Calu3 (cell line): ENCODE results near the gene SPOCK3. TPM values are rescaled to one million over a fixed set of nuclear protein-coding genes. Genes with fewer than 3 reads are reported as not detected.

Source experiments
- BruUV-seq: library from RNA; stranded (reverse); fragments of 400-500 nt; replicated peaks from 2 replicates; lab custom pipeline; 2021; lab: Mats Ljungman, UMichigan
- CTCF ChIA-PET: fragments of 300-600 bp; sonication (Branson Sonifier 250); formaldehyde crosslinking; loops from one replicate; lab custom pipeline; 2022; ENCODE audit warnings: antibody characterized with exemption; lab: Charles Lee
- DNase-seq: peaks from one replicate; pipeline ENCODE4 v3.0.0; 2022
- H3K27ac Mint-ChIP-seq: one replicate; pipeline ENCODE4 v1.8.0; 2022; ENCODE audit warnings: mixed read lengths; ENCODE audit not compliant: unreplicated experiment
- H3K27me3 Mint-ChIP-seq: one replicate; pipeline ENCODE4 v1.8.0; 2022; ENCODE audit warnings: mixed read lengths; ENCODE audit not compliant: unreplicated experiment
- H3K36me3 Mint-ChIP-seq: one replicate; pipeline ENCODE4 v1.8.0; 2022; ENCODE audit warnings: mild to moderate bottlenecking, moderate library complexity, mixed read lengths; ENCODE audit not compliant: insufficient read depth, unreplicated experiment
- H3K4me1 Mint-ChIP-seq: one replicate; pipeline ENCODE4 v1.8.0; 2022; ENCODE audit warnings: mild to moderate bottlenecking, low read depth, mixed read lengths; ENCODE audit not compliant: unreplicated experiment
- H3K4me3 Mint-ChIP-seq: one replicate; pipeline ENCODE4 v1.8.0; 2022; ENCODE audit warnings: mild to moderate bottlenecking, low read depth, moderate library complexity, mixed read lengths; ENCODE audit not compliant: unreplicated experiment
- H3K9me3 Mint-ChIP-seq: one replicate; pipeline ENCODE4 v1.8.0; 2022; ENCODE audit warnings: low read depth, mixed read lengths; ENCODE audit not compliant: unreplicated experiment
- intact Hi-C: fragments of 100-400 bp; cut with micrococcal nuclease; formaldehyde crosslinking; loops from one replicate; pipeline ENCODE4 v1.10.0; 2022; ENCODE audit not compliant: unreplicated experiment
- total RNA-seq: library from RNA; stranded (reverse); gene quantifications from 2 replicates; pipeline ENCODE4 v1.2.3, GENCODE V29; 2022
- TF ChIP-seq, protein P1 (sequence below): fragments of 200-600 bp; IDR thresholded peaks from one replicate; pipeline ENCODE4 v1.8.0; 2022; ENCODE audit warnings: antibody characterized with exemption; ENCODE audit not compliant: unreplicated experiment

The SPOCK3 gene
- total RNA-seq, 1 experiment from 2014 or later: 0.31 TPM

DNA sequence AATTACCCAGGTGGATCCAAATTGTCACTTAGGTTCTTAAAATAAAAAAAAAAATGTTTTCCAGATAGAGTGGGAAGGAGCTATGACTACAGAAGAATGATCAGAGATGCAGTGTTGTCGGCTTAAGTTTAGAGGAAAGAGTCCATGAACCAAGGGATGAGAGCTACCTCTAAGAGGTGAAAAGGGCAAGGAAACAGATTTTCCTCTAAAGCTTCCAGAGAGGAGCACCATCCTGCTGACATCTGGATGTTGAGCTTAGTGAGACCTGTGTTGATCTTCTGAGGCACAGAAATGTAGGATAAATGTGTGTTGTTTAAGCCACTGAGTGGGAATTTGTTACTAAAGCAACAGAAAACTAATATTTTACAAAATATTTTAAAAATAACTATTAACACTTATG, 498.7 kb downstream of the SPOCK3 start:
- intact Hi-C loops: no loop called here
- no peaks in the 10 kb centered on the region for H3K4me1 Mint-ChIP-seq
- CTCF ChIA-PET: no interaction called here
- TF ChIP-seq, protein P1, sequence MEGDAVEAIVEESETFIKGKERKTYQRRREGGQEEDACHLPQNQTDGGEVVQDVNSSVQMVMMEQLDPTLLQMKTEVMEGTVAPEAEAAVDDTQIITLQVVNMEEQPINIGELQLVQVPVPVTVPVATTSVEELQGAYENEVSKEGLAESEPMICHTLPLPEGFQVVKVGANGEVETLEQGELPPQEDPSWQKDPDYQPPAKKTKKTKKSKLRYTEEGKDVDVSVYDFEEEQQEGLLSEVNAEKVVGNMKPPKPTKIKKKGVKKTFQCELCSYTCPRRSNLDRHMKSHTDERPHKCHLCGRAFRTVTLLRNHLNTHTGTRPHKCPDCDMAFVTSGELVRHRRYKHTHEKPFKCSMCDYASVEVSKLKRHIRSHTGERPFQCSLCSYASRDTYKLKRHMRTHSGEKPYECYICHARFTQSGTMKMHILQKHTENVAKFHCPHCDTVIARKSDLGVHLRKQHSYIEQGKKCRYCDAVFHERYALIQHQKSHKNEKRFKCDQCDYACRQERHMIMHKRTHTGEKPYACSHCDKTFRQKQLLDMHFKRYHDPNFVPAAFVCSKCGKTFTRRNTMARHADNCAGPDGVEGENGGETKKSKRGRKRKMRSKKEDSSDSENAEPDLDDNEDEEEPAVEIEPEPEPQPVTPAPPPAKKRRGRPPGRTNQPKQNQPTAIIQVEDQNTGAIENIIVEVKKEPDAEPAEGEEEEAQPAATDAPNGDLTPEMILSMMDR: no peak
- no peaks in the 10 kb centered on the region for H3K9me3 Mint-ChIP-seq
- no TSS peak for BruUV-seq
- DNase-seq: no peak
- no peaks in the 10 kb centered on the region for H3K36me3 Mint-ChIP-seq
- no peaks in the 10 kb centered on the region for H3K27me3 Mint-ChIP-seq
- H3K4me3 Mint-ChIP-seq: no peak overlapping the region
- no peak overlapping the region for H3K27ac Mint-ChIP-seq

DNA sequence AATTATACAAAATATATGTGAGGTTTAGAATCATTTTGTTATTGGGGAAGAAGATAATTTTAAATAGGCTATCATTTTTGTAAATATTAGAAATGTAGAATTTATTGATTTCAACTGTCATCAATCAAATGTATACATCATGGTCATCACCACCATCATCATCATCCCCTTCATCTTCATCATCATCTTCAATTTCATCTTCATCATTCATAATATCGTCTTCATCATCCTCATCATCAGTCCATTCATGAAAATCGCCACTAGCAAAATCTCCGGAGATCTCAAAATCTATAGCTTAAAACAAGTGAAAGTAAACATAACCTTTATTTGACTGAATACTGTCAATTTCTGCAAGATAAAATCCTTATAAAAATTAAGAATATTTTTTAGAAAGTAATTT, 499.5 kb downstream of the SPOCK3 start:
- TF ChIP-seq, protein P1: no peak
- CTCF ChIA-PET: no interaction called here
- BruUV-seq: no TSS peak
- no peak overlapping the region for H3K4me3 Mint-ChIP-seq
- H3K4me1 Mint-ChIP-seq: no peaks in the 10 kb centered on the region
- no peak for DNase-seq
- intact Hi-C loops: no loop called here
- no peaks in the 10 kb centered on the region for H3K9me3 Mint-ChIP-seq
- no peaks in the 10 kb centered on the region for H3K36me3 Mint-ChIP-seq
- H3K27me3 Mint-ChIP-seq: no peaks in the 10 kb centered on the region
- no peak overlapping the region for H3K27ac Mint-ChIP-seq

DNA sequence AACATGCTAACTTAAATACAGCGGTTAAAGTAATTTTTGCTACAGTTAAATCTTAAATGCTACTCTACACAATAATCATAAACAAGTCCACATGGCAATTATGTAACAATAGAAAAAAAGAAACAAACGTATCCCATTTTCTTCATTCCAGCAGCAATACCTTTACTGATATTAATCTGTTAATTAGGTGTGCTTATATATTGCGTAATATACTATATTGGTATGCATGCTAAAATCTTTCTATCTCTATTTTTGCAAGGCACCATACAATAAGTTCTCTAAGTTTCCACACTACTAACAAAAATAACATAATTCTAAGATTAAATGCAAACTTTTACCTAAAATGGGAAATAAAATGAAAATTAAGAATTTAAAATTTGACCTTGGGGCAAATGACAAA, 500.6 kb downstream of the SPOCK3 start:
- Mint-ChIP-seq H3K27me3 (no peaks in the 10 kb centered on the region), H3K4me1 (no peaks in the 10 kb centered on the region), H3K27ac (no peak overlapping the region), H3K36me3 (no peaks in the 10 kb centered on the region), H3K9me3 (no peaks in the 10 kb centered on the region), H3K4me3 (no peak overlapping the region)
- intact Hi-C loops: no loop called here
- no peak for DNase-seq
- TF ChIP-seq, protein P1: no peak
- CTCF ChIA-PET: no interaction called here
- no TSS peak for BruUV-seq

DNA sequence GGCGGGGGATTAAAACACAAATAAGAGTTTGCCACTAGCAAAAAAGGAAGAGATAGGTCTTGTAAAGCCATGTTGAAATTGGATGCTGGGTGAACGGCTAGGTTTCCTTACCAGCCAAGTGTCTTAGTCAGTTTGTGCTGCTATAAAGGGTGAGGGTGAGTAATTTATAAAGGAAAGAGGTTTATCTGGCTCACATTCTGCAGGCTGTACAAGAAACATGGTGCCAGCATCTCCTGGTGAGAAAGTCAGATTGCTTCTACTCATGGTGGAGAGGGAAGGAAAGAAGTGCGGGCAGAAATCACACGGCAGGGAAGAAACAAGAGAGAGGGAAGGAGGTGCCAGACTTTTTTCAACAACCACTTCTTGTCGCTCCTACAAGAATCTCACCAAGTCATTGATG, 507.5 kb downstream of the SPOCK3 start:
- no peak for DNase-seq
- H3K27me3 Mint-ChIP-seq: no peaks in the 10 kb centered on the region
- H3K4me3 Mint-ChIP-seq: no peak overlapping the region
- no peaks in the 10 kb centered on the region for H3K36me3 Mint-ChIP-seq
- intact Hi-C loops: no loop called here
- H3K9me3 Mint-ChIP-seq: peaks cover 2% of the 10 kb centered on the region
- peaks cover 9% of the 10 kb centered on the region for H3K4me1 Mint-ChIP-seq
- BruUV-seq: no TSS peak
- TF ChIP-seq, protein P1: no peak
- no peak overlapping the region for H3K27ac Mint-ChIP-seq
- CTCF ChIA-PET: no interaction called here
